C4-2B (cell line): ENCODE results near the gene NTNG1.

Experiments
- ZFX ChIP-seq: fragments of 450-650 bp; IDR thresholded peaks from 2 replicates; pipeline ENCODE4 v1.6.1; 2017
- TF ChIP-seq, protein P1 (sequence below): fragments of 450-650 bp; conservative IDR thresholded peaks from 2 replicates; pipeline ENCODE4 v1.5.1; 2017; ENCODE audit warnings: mild to moderate bottlenecking

DNA sequence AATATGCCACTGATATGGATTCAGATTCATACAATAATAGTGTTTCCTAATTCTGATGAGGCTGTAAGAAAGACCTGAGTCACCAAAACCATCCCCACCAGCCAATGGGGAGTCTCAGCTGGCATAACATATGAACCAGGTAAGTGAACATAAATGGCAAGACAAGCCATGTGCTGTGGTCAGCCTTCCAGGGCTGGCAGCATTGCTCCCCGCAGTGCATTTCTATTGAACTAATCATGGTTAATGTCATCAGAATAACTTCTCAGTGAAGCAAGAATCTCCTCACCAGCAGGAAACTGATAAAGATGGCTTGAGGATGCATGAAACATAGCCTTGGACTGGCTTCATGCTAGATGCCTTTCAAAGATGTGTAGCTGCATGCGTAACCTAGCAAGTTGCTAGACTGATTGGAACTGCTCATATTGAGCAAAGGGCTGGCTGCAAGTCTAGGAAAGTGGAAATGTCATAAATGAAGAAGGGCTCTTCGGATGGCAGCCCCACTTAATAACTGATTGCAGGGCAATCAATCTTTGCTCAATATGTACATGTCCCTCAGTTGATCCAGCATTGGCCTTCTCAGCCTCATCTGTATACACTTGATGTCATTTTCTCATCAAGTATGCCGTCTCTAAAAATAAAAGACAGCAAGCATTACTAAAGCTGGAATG lies 88.0 kb downstream of the NTNG1 start:
- TF ChIP-seq, protein P1, sequence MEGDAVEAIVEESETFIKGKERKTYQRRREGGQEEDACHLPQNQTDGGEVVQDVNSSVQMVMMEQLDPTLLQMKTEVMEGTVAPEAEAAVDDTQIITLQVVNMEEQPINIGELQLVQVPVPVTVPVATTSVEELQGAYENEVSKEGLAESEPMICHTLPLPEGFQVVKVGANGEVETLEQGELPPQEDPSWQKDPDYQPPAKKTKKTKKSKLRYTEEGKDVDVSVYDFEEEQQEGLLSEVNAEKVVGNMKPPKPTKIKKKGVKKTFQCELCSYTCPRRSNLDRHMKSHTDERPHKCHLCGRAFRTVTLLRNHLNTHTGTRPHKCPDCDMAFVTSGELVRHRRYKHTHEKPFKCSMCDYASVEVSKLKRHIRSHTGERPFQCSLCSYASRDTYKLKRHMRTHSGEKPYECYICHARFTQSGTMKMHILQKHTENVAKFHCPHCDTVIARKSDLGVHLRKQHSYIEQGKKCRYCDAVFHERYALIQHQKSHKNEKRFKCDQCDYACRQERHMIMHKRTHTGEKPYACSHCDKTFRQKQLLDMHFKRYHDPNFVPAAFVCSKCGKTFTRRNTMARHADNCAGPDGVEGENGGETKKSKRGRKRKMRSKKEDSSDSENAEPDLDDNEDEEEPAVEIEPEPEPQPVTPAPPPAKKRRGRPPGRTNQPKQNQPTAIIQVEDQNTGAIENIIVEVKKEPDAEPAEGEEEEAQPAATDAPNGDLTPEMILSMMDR: no peak
- no peak for TF ChIP-seq ZFX
